DOHH2 (cell line): ENCODE results near the gene ADCY5.

ENCODE experiments used
- EZH2phosphoT487 ChIP-seq: fragments of 200-600 bp; sonication (generic); IDR thresholded peaks from 2 replicates; pipeline ENCODE4 v1.6.1; 2017; ENCODE audit warnings: borderline replicate concordance, mild to moderate bottlenecking, antibody characterized with exemption, low read length, moderate library complexity, mixed read lengths
- TF ChIP-seq, protein P1 (sequence below): fragments of 200-600 bp; sonication (generic); IDR thresholded peaks from one replicate; pipeline ENCODE4 v1.5.1; 2014; ENCODE audit warnings: antibody characterized with exemption, mild to moderate bottlenecking, low read depth, low read length; ENCODE audit not compliant: poor library complexity, severe bottlenecking

DNA sequence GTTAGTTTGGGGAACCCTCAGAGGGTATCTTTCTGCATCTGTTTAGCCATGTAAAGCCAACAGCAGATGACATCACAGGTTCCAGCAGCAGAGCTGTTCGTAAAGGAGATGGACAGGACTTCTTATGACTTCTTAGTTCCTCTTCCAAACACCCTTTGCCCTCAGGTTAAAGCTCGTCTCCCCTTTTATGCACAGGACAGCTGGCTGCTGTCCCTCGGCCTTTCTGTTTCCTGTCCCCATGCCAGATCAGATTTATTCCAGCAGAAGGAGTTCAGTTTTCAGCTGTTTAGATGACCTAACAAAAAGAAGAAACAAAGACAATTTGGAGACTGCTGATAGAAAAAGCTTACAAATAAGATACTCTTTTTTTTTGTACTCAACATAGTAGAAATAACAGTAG, 202.0 kb downstream of the ADCY5 start:
- TF ChIP-seq, protein P1, sequence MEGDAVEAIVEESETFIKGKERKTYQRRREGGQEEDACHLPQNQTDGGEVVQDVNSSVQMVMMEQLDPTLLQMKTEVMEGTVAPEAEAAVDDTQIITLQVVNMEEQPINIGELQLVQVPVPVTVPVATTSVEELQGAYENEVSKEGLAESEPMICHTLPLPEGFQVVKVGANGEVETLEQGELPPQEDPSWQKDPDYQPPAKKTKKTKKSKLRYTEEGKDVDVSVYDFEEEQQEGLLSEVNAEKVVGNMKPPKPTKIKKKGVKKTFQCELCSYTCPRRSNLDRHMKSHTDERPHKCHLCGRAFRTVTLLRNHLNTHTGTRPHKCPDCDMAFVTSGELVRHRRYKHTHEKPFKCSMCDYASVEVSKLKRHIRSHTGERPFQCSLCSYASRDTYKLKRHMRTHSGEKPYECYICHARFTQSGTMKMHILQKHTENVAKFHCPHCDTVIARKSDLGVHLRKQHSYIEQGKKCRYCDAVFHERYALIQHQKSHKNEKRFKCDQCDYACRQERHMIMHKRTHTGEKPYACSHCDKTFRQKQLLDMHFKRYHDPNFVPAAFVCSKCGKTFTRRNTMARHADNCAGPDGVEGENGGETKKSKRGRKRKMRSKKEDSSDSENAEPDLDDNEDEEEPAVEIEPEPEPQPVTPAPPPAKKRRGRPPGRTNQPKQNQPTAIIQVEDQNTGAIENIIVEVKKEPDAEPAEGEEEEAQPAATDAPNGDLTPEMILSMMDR, result no peak
- no peak for TF ChIP-seq EZH2phosphoT487
